ENCODE measurements around the gene TPRN. TPM values are rescaled to one million over a fixed set of nuclear protein-coding genes. Genes with fewer than 3 reads are reported as not detected.
A peak's percentile ranks its signal among the peaks of the same experiment; 100 is the strongest.

The TPRN gene
- total RNA-seq, 1 donor from 2014 or later, result 20.7 TPM

DNA sequence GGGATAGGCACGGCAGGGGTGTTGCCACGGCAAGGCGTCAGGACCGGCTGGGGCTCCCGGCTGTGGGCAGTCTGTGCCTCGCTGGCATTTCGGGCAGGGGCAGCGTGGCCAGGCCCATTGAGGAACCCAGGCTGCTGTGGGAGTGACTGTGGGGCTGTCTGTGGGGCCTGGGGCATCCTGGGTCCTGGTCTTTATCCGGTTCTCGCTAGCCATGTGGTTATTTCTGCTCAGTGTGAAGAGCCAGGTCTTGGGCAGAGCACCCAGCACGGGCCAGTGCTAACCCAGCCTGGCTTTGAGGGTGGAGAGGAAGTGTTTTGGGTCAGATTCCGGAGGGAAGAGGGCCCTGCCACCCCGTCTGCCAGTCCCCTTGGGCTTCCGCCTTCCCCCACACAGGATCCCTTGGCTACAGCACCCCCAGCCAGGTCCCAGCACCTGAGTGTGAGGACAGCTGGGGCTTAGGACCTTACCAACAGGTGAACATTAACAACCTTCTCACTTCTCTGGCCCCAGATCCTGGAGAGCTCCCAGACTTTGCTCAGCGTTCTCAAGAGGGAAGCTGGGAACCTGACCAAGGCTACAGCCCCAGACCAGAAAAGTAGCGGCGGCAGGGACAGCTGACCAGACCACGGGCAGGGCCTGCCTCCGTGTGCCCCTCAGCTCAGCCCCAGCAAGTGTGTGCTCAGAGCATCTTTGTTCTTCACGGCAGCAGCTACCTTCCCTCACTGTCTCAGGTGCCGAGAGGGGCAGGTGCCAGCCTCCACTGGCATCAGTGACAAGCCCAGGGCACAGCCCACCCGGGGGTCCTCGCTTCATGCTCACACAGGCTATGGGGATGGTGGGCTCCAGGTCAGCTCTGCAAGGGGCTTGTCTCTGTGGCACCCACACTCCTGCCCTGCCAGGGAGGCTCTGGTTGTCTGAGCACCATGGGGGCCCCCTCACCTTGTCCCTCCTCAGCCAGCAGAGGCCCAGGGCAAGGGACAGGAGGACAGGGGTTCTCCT is 10.9 kb downstream of the TPRN start:
- Mint-ChIP-seq H3K27me3 (no peaks in the 10 kb centered on the region), H3K36me3 (ENCODE audit: insufficient read depth) (no peaks in the 10 kb centered on the region), H3K4me3 (ENCODE audit: low read depth) (peak overlapping the region; percentile 92), H3K4me1 (ENCODE audit: low read depth) (peaks cover 15% of the 10 kb centered on the region), H3K27ac (peak overlapping the region; percentile 98), H3K9me3 (ENCODE audit: low read depth) (no peaks in the 10 kb centered on the region)
- TF ChIP-seq CTCF (IDR thresholded peaks at IDR 0.05; ENCODE audit: unreplicated experiment), result no peak
- no peak for DNase-seq (ENCODE audit: low spot score, unreplicated experiment)

DNA sequence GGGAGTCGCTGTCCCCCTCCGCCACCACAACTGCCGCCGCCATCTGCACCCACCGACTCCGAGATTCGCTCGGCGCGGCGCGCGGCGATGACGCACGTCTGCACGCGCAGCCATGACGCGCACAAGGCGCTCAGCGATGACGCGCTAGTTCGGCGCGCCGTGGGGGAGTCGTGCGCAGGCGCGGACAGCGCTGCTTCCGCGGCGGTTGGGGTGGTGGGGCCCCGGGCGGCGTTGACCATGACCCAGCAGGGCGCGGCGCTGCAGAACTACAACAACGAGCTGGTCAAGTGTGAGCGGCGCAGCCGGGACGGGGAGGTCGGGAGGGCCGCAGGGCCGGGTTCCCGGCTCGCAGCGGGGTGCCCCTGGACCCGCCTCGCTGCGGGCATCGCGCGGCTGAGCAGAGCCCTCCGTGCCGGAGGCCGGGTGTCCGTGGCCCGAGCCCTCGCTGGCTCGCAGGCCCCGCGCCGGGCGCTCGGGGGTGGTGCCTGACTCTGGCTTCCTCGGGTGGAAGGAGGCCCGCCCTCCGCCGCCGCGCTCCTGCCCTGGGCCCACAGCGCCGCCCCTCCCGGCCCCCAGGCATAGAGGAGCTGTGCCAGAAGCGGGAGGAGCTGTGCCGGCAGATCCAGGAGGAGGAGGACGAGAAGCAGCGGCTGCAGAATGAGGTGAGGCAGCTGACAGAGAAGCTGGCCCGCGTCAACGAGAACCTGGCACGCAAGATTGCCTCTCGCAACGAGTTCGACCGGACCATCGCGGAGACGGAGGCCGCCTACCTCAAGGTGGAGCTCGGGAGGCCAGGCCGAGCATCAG is 11.8 kb downstream of the TPRN start, which contains the start of the genes ANAPC2 and SSNA1:
Gene ANAPC2 (minus strand): TSS at position 71 of the 807 bp plus-strand sequence. CDS start 28 bp downstream, at position 43.
Gene SSNA1 (plus strand): TSS at position 187 of the 807 bp plus-strand sequence. CDS start 51 bp downstream, at position 238.
- H3K4me3 Mint-ChIP-seq (ENCODE audit: low read depth), result peak within 1 kb of the TSS; percentile 92
- H3K4me1 Mint-ChIP-seq (ENCODE audit: low read depth), result peaks cover 15% of the 10 kb centered on the region
- H3K36me3 Mint-ChIP-seq (ENCODE audit: insufficient read depth), result peaks cover under 1% of the 10 kb centered on the region
- H3K9me3 Mint-ChIP-seq (ENCODE audit: low read depth), result no peaks in the 10 kb centered on the region
- peak within 1 kb of the TSS; percentile 98 for H3K27ac Mint-ChIP-seq
- peak; percentile 48 for TF ChIP-seq CTCF (IDR thresholded peaks at IDR 0.05; ENCODE audit: unreplicated experiment)
- DNase-seq (ENCODE audit: low spot score, unreplicated experiment), result peak; percentile 93
- H3K27me3 Mint-ChIP-seq, result no peaks in the 10 kb centered on the region

GRCh38 chr9:137188086-137188489 is 12.5 kb downstream of the TPRN start:
- Mint-ChIP-seq H3K4me1 (ENCODE audit: low read depth) (peaks cover 15% of the 10 kb centered on the region), H3K36me3 (ENCODE audit: insufficient read depth) (peaks cover 2% of the 10 kb centered on the region), H3K27ac (peak overlapping the region; percentile 93), H3K9me3 (ENCODE audit: low read depth) (no peaks in the 10 kb centered on the region), H3K27me3 (no peaks in the 10 kb centered on the region), H3K4me3 (ENCODE audit: low read depth) (peak overlapping the region; percentile 91)
- TF ChIP-seq CTCF (IDR thresholded peaks at IDR 0.05; ENCODE audit: unreplicated experiment), result no peak
- DNase-seq (ENCODE audit: low spot score, unreplicated experiment), result no peak

- Mint-ChIP-seq H3K4me1 (ENCODE audit: low read depth) (peaks cover 15% of the 10 kb centered on the region), H3K4me3 (ENCODE audit: low read depth) (peak overlapping the region; percentile 91), H3K27me3 (no peaks in the 10 kb centered on the region), H3K36me3 (ENCODE audit: insufficient read depth) (peaks cover 2% of the 10 kb centered on the region), H3K9me3 (ENCODE audit: low read depth) (no peaks in the 10 kb centered on the region), H3K27ac (peak overlapping the region; percentile 88)
- no peak for DNase-seq (ENCODE audit: low spot score, unreplicated experiment)
- no peak for TF ChIP-seq CTCF (IDR thresholded peaks at IDR 0.05; ENCODE audit: unreplicated experiment)
These were observed 13.2 kb downstream of the TPRN start for GRCh38 chr9:137187386-137187785.

- DNase-seq (ENCODE audit: low spot score, unreplicated experiment), result no peak
- peak overlapping the region; percentile 91 for H3K4me3 Mint-ChIP-seq (ENCODE audit: low read depth)
- no peaks in the 10 kb centered on the region for H3K9me3 Mint-ChIP-seq (ENCODE audit: low read depth)
- no peak for TF ChIP-seq CTCF (IDR thresholded peaks at IDR 0.05; ENCODE audit: unreplicated experiment)
- no peaks in the 10 kb centered on the region for H3K27me3 Mint-ChIP-seq
- H3K27ac Mint-ChIP-seq, result no peak overlapping the region
- H3K4me1 Mint-ChIP-seq (ENCODE audit: low read depth), result peaks cover 15% of the 10 kb centered on the region
- H3K36me3 Mint-ChIP-seq (ENCODE audit: insufficient read depth), result peaks cover 4% of the 10 kb centered on the region
These were observed 14.2 kb downstream of the TPRN start for GRCh38 chr9:137186385-137186784.

Measured in progenitor cell of endocrine pancreas (in vitro differentiated cells).